Activated CD8-positive, alpha-beta memory T cell treated with anti-CD3 and anti-CD28 coated beads, Interleukin-2, amount 50 U/mL, for 24 hours (primary cell): Measurements from ENCODE around the gene SLC22A25.
"Not testable (repeated sequence)": the region's sequence is repeated elsewhere in the genome, so short reads cannot be mapped to it uniquely, and the experiment has no call there.

Experiments used
- DNase-seq: peaks from one replicate; pipeline ENCODE4 v3.0.0-alpha.2; 2020; ENCODE audit errors: extremely low read depth

SLC22A25 gene

DNA sequence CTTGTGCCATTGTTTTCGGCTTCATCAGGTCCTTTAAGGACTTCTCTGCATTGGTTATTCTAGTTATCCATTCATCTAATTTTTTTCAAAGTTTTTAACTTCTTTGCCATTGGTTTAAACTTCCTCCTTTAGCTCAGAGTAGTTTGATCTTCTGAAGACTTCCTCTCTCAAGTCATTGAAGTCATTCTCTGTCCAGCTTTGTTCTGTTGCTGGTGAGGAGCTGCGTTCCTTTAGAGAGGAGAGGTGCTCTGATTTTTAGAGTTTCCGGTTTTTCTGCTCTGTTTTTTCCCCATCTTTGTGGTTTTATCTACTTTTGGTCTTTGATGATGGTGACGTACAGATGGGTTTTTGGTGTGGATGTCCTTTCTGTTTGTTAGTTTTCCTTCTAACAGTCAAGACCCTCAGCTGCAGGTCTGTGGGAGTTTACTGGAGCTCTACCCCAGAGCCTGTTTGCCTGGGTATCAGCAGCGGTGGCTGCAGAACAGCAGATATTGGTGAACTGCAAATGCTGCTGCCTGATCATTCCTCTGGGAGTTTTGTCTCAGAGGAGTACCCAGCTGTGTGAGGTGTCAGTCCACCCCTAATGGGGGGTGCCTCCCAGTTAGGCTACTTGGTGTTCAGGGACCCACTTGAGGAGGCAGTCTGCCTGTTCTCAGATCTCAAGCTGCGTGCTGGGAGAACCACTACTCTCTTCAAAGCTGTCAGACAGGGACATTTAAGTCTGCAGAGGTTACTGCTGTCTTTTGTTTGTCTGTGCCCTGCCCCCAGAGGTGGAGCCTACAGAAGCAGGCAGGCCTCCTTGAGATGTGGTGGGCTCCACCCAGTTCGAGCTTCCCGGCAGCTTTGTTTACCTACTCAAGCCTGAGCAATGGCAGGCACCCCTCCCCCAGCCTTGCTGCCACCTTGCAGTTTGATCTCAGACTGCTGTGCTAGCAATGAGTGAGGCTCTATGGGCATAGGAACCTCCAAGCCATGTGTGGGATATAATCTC, 7.6 kb downstream of the SLC22A25 start:
- DNase-seq: not testable (repeated sequence)

DNA sequence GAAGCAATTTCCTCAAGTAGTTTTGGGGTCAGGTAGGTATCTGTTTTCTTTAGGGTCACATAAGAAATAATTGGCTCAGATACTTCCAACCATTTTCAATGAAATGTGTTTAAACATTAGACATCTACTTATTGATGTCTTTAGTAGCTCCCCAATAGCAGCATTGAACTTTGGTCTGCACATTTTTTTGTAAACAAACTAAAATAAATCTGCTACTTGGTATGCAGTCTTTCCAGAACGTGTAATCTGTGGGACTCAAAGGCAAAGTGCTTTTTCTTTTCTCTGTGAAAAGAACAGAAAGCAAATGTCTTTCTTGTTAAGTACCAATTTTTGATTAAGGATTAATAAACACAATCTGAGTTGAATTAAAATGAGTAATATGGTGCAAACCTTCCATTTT, 13.6 kb downstream of the SLC22A25 start:
- DNase-seq: no peak

DNA sequence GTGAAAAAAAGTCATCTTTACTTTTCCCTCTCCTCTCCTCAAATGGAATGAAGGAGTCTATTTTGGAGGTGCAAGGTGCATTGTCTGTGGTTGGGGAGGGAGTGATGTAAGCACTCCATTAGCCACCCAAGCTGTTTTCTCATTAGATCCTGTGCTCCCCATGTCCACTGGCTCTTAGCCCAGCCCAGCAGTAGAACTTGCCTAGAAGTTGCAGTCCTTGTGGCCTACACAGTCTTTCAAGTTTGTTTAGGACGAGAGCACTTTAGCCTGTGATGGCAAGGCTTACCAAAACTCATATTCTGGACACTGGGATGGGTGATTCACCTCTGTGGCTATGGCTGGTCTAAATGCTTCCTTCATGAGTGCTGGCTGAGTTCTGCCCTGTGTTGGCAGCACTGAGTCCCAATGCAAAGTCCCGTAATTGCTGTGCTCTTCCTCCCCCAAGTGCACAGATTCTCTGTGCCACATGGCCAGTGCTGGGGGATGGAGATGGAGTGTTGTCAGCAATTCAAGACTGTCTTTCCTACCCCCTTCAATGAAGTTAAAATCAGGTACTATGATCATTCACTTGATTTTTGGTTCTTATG, 15.8 kb downstream of the SLC22A25 start:
- DNase-seq: no peak

DNA sequence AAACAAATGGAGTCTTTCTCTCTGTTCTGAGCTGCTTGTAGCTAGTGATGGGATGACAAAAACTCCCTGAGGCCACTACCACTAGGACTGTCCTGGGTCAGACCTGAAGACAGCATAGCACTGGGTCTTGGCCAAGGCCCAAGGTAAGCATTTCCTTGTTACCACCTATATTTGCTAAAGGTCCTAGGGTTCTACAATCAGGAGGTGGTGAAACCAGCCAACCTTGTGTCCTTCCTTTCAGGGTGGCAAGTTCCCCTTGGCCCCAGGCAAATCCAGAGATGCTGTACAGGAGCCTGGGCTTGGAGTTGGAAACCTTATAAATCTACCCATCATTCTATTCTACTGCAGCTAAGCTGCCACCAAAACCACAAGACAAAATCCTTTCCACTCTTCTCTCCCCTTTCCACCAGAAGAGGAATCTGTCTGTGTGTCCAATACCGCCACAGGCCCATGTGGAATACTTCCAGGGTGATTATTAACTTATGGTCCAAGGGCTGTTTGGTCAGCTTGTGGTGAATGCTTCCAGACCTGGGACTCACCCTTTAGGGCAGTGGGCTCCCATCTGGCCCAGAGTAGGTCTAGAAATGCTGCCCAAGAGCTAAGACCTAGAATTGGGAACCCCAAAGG, 16.8 kb downstream of the SLC22A25 start:
- no peak for DNase-seq

GRCh38 chr11:63214093-63214492, 29.3 kb downstream of the SLC22A25 start:
- DNase-seq: no peak

GRCh38 chr11:63212742-63213141, 30.7 kb downstream of the SLC22A25 start:
- DNase-seq: no peak

DNA sequence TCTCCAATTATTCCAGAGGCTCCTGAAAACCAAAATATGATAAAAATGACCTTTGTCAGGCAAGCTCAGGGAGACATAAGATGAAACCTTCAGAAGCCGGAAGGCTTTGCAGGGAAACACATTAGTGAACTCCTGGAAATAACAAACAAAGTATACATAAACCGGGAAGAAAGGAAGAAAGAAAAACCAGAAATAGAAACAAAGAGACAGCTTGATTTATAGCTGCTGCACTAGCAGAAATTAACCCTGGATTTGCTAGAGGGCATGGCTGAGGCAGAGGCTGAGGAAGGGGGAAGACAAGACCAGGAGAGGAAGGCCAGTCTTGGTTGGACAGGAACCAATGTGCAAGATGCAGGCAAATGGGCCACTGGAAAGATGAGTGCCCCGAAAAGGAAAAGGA, 33.3 kb downstream of the SLC22A25 start:
- no peak for DNase-seq
